MG63 (cell line): ENCODE data around the gene NEDD4. TPM values are rescaled to one million over a fixed set of nuclear protein-coding genes. Genes with fewer than 3 reads are reported as not detected.
"Not testable (repeated sequence)": the region's sequence is repeated elsewhere in the genome, so short reads cannot be mapped to it uniquely, and the experiment has no call there.

Experiments
- DNase-seq: peaks from one replicate; pipeline ENCODE4 v3.0.0-alpha.2; 2020
- H3K27me3 ChIP-seq: fragments of 250-450 bp; sonication (Bioruptor Pico); 2 replicates; pipeline ENCODE4 v1.5.1; 2020; ENCODE audit warnings: mild to moderate bottlenecking, moderate library complexity
- H3K36me3 ChIP-seq: fragments of 250-450 bp; sonication (Bioruptor Pico); 2 replicates; pipeline ENCODE4 v1.5.1; 2020; ENCODE audit warnings: mild to moderate bottlenecking, moderate library complexity
- H3K4me3 ChIP-seq: fragments of 250-450 bp; sonication (Bioruptor Pico); 2 replicates; pipeline ENCODE4 v1.5.1; 2020; ENCODE audit warnings: mild to moderate bottlenecking, moderate library complexity
- H3K9me3 ChIP-seq: fragments of 250-450 bp; sonication (Bioruptor Pico); 2 replicates; pipeline ENCODE4 v1.5.1; 2020; ENCODE audit warnings: mild to moderate bottlenecking, moderate library complexity
- total RNA-seq: library from RNA; depleted of rRNA; stranded (reverse); fragments of >200 nt; shearing (Covaris generic); gene quantifications from 2 replicates; pipeline ENCODE4 v1.2.3, GENCODE V29; 2014; ENCODE audit warnings: low replicate concordance

NEDD4 gene
- total RNA-seq, 1 experiment from 2014 or later = 9.9 TPM

DNA sequence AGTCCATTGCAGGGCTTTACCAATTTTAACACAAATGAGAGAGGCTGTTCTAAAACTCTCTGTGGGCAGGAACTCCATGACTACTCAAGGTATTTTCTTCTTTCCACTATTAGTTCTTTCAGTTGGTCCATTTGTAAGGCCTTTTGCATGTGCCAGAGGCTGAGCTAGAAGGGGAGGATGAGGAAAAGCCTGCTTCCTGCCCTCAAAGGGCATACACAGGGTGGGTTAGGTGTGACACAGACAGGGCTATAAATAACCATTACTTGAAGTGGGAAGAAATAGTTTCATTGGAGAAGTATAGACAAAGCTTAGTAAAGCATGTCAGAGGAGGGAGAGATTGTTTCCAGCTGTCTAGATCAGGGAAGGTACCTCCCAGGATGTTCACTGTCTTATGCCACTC lies 198.4 kb downstream of the NEDD4 start:
- DNase-seq = no peak
- Histone ChIP-seq H3K4me3 (no peak overlapping the region), H3K9me3 (peaks cover 4% of the 10 kb centered on the region; the same call in 1 of the 2 replicates), H3K36me3 (no peaks in the 10 kb centered on the region), H3K27me3 (0 out of 2 replicates have a peak, but pooled peaks cover 2% of the 10 kb centered on the region)

DNA sequence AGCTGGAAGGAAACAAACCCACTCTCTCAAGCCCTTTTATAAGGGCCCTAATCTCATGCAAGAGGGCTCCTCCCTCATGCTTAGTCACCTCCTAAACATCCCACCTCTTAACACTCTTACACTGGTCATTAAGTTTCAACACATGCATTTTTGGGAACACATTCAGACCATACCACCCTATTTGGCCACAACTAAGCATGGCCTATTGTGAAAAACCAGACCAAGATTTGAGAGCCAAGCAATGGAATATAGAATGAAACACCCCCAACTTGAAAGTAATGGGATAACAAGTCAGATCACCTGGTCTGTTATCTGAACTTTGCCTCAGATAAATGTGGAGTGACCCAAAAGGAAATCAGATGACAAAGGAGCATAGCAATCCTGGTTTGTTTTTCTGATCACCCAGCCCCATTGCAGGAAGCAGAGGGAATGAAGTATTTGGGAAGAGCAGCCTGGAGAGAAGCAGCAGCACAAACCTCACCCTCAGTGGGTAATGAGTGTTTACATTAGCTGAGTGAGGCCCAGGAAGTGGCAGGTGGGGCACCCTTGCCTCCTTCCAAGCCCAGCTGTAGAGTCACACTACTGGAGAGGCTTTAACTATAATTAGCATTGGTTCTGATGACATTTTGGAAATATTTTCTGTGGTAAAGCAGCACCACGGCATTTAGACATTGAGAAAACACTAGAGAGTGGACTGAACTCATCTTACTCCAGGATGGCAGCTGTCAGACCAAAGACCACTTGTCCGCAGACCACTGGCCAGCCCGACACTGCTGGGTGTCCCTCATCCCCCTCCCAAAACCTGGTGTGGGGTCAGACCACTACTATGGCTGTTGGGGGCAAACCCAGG lies 201.6 kb downstream of the NEDD4 start:
- DNase-seq = peak; percentile 41
- no peaks in the 10 kb centered on the region for H3K27me3 ChIP-seq
- no peaks in the 10 kb centered on the region for H3K36me3 ChIP-seq
- H3K9me3 ChIP-seq = peaks cover 4% of the 10 kb centered on the region; the same call in 1 of the 2 replicates
- H3K4me3 ChIP-seq = no peak overlapping the region

DNA sequence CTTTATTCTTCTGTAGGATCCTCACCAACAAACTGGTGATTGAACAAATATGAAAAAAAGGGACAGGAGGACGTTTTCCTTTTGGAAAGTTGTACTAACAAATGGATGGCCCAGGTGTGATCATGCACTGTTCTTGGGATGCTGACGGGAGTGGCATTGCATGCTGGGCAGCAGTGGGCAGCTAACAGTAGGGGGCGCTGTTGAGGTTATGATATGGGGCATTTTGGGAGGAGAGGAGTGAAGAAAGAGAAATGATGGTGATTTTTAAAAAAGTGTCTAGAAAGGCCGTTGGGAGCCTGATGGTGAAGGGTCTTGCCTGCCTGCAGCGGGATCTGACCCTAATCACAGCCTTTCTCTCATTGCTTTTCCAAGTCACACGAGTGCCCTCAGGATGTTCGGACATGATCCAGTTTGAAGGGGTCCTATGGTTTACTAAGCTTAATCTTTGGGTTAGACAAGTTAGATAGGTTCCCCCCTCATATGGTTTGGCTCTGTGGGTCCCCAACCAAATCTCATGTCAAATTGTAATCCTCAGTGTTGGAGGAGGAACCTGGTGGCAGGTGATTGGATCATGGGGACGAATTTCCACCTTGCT lies 204.2 kb downstream of the NEDD4 start:
- no peak for DNase-seq
- H3K36me3 ChIP-seq = no peaks in the 10 kb centered on the region
- H3K4me3 ChIP-seq = no peak overlapping the region
- peaks cover 4% of the 10 kb centered on the region; the same call in 1 of the 2 replicates for H3K9me3 ChIP-seq
- no peaks in the 10 kb centered on the region for H3K27me3 ChIP-seq

DNA sequence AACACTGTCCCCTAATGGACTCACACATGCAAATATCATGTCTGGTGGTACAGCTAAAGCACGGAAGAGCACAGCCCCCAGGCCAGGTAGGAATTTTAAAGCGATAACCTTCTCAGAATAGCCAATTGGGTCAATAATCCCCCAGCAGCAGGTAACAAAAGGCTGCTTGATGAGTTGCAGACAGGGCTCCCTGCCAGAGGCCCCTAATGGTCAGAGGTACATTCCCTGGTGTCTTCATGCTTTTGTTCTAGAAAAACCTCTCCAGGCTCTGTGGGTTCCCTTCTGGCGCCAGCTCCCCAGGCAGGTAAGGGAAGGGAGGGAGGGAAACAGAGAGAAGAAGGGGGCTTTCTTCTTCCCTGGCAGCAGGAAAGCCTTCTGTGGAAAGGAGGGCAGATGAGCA lies 207.1 kb downstream of the NEDD4 start:
- H3K4me3 ChIP-seq = no peak overlapping the region
- no peaks in the 10 kb centered on the region for H3K9me3 ChIP-seq
- no peaks in the 10 kb centered on the region for H3K36me3 ChIP-seq
- no peak for DNase-seq
- H3K27me3 ChIP-seq = no peaks in the 10 kb centered on the region

DNA sequence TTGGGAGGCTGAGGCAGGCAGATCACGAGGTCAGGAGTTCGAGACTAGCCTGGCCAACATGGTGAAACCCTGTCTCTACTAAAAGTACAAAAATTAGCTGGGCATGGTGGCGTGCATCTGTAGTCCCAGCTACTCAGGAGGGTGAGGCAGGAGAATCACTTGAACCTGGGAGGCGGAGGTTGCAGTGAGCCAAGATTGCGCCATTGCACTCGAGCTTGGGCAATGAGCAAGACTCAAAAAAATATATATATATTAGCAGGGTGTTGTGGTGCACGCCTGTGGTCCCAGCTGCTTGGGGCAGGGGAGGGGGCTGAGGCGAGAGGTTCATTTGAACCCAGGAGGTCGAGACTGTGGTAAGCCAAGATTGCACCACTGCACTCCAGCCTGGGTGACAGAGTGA lies 207.8 kb downstream of the NEDD4 start:
- H3K36me3 ChIP-seq, DNase-seq, H3K4me3 ChIP-seq, H3K27me3 ChIP-seq, H3K9me3 ChIP-seq: not testable (repeated sequence)

DNA sequence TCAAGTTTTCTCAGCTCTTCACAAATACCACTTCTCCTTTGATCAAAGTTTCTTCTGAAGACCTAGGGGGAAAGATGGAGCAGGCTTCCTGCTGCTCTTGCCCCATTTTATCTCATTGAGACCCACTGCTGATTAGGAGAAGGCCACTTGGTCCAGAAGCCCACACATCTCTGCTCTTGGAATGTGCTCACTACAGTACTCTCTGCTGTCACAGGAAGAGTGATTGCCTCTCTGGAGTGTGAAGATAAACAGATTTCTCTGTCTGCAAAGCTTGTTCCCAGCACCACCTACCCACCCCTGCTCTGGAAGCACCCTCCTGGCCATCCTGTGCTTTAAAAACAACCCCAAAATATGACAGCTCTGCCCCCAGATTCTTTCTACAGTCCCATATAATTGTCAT lies 209.1 kb downstream of the NEDD4 start:
- H3K4me3 ChIP-seq = no peak overlapping the region
- H3K36me3 ChIP-seq = no peaks in the 10 kb centered on the region
- H3K9me3 ChIP-seq = no peaks in the 10 kb centered on the region
- no peaks in the 10 kb centered on the region for H3K27me3 ChIP-seq
- DNase-seq = no peak

GRCh38 chr15:55782901-55783300 lies 210.5 kb downstream of the NEDD4 start:
- Histone ChIP-seq H3K9me3 (no peaks in the 10 kb centered on the region), H3K27me3 (no peaks in the 10 kb centered on the region), H3K36me3 (no peaks in the 10 kb centered on the region), H3K4me3 (no peak overlapping the region)
- no peak for DNase-seq

GRCh38 chr15:55780292-55780691 lies 213.1 kb downstream of the NEDD4 start:
- Histone ChIP-seq H3K9me3 (no peaks in the 10 kb centered on the region), H3K4me3 (no peak overlapping the region), H3K27me3 (no peaks in the 10 kb centered on the region), H3K36me3 (no peaks in the 10 kb centered on the region)
- no peak for DNase-seq

- Histone ChIP-seq H3K9me3 (no peaks in the 10 kb centered on the region), H3K36me3 (no peaks in the 10 kb centered on the region), H3K4me3 (no peak overlapping the region), H3K27me3 (no peaks in the 10 kb centered on the region)
- DNase-seq = no peak
Observed at GRCh38 chr15:55778932-55779331, 214.5 kb downstream of the NEDD4 start.
